ENCODE results near the gene TINAGL1.

GRCh38 chr1:31595836-31596736 is 19.8 kb downstream of the TINAGL1 start:
- TF ChIP-seq CTCF (IDR thresholded peaks at IDR 0.05) = no peak
- TF ChIP-seq ZFX (IDR thresholded peaks at IDR 0.05; ENCODE audit: borderline replicate concordance) = no peak

All from 22Rv1 (cell line).